LoVo (cell line): ENCODE data around the gene EML3.
A peak's percentile ranks its signal among the peaks of the same experiment; 100 is the strongest.
"Not testable (repeated sequence)": the region's sequence is repeated elsewhere in the genome, so short reads cannot be mapped to it uniquely, and the experiment has no call there.

ENCODE experiments used
- DNase-seq: peaks from one replicate; pipeline ENCODE4 v3.0.0-alpha.2; 2016; ENCODE audit warnings: low spot score

The EML3 gene

GRCh38 chr11:62573006-62573591 is 39.5 kb downstream of the EML3 start:
- DNase-seq: no peak

GRCh38 chr11:62572431-62572830 is 40.1 kb downstream of the EML3 start:
- DNase-seq: no peak

- not testable (repeated sequence) for DNase-seq
Measured at GRCh38 chr11:62571493-62571892, 41.1 kb downstream of the EML3 start.

GRCh38 chr11:62570903-62571302 is 41.7 kb downstream of the EML3 start:
- DNase-seq: not testable (repeated sequence)

GRCh38 chr11:62569611-62570010 is 43.0 kb downstream of the EML3 start:
- no peak for DNase-seq

GRCh38 chr11:62567018-62567633 is 45.4 kb downstream of the EML3 start:
- DNase-seq: no peak

- DNase-seq: no peak
Measured at GRCh38 chr11:62566247-62566646, 46.3 kb downstream of the EML3 start.

- DNase-seq: no peak
Measured at GRCh38 chr11:62565100-62565802, 47.3 kb downstream of the EML3 start.

- not testable (repeated sequence) for DNase-seq
Measured at GRCh38 chr11:62561677-62562230, 50.8 kb downstream of the EML3 start.

GRCh38 chr11:62560566-62561103 is 51.9 kb downstream of the EML3 start:
- peak; percentile 89 for DNase-seq

GRCh38 chr11:62559626-62560025 is 52.9 kb downstream of the EML3 start:
- DNase-seq: not testable (repeated sequence)

GRCh38 chr11:62559204-62559603 is 53.4 kb downstream of the EML3 start:
- no peak for DNase-seq

- no peak for DNase-seq
Measured at GRCh38 chr11:62558669-62559068, 53.9 kb downstream of the EML3 start.

- no peak for DNase-seq
Measured at GRCh38 chr11:62556875-62557631, 55.5 kb downstream of the EML3 start.

- peak; percentile 83 for DNase-seq
Measured at GRCh38 chr11:62556108-62556874, 56.3 kb downstream of the EML3 start.

GRCh38 chr11:62555464-62556107 is 57.0 kb downstream of the EML3 start:
- DNase-seq: no peak

GRCh38 chr11:62554387-62555167 is 58.0 kb downstream of the EML3 start:
- no peak for DNase-seq

GRCh38 chr11:62553839-62554361 is 58.7 kb downstream of the EML3 start:
- DNase-seq: peak; percentile 86

GRCh38 chr11:62553080-62553838 is 59.3 kb downstream of the EML3 start:
- peak; percentile 93 for DNase-seq
